H9 (cell line): Measurements from ENCODE around the gene NFE2. TPM values are rescaled to one million over a fixed set of nuclear protein-coding genes. Genes with fewer than 3 reads are reported as not detected.

Experiments used
- DNase-seq: peaks from one replicate; pipeline ENCODE4 v3.0.0-alpha.2; 2017
- H2AFZ ChIP-seq: one replicate; pipeline ENCODE4 v1.6.1; 2013; ENCODE audit warnings: mild to moderate bottlenecking, low read length, control low read depth, moderate library complexity
- H2AK5ac ChIP-seq: 2 replicates; pipeline ENCODE4 v1.6.1; 2013; ENCODE audit warnings: low read length, control low read depth, mixed read lengths; ENCODE audit not compliant: insufficient read length
- H2BK120ac ChIP-seq: one replicate; pipeline ENCODE4 v1.6.1; 2013; ENCODE audit warnings: low read depth, mild to moderate bottlenecking, low read length, control low read depth, inconsistent platforms; ENCODE audit not compliant: poor library complexity, severe bottlenecking
- H2BK12ac ChIP-seq: 2 replicates; pipeline ENCODE4 v1.6.1; 2013; ENCODE audit warnings: low read length, control low read depth, mixed read lengths, low read depth; ENCODE audit not compliant: insufficient read length
- H2BK15ac ChIP-seq: 2 replicates; pipeline ENCODE4 v1.6.1; 2013; ENCODE audit warnings: low read depth, low read length, control low read depth
- H2BK20ac ChIP-seq: one replicate; pipeline ENCODE4 v1.6.1; 2013; ENCODE audit warnings: low read depth, mild to moderate bottlenecking, low read length, control low read depth, inconsistent platforms; ENCODE audit not compliant: poor library complexity, severe bottlenecking
- H2BK5ac ChIP-seq: 2 replicates; pipeline ENCODE4 v1.6.1; 2013; ENCODE audit warnings: low read length, control low read depth, mixed read lengths; ENCODE audit not compliant: insufficient read length
- H3K14ac ChIP-seq: 2 replicates; pipeline ENCODE4 v1.6.1; 2013; ENCODE audit warnings: low read length, control low read depth; ENCODE audit not compliant: insufficient read depth
- H3K18ac ChIP-seq: 2 replicates; pipeline ENCODE4 v1.6.1; 2013; ENCODE audit warnings: low read depth, mild to moderate bottlenecking, mixed read lengths, low read length, control low read depth; ENCODE audit not compliant: insufficient read length
- H3K23ac ChIP-seq: 2 replicates; pipeline ENCODE4 v1.6.1; 2013; ENCODE audit warnings: low read length, control low read depth, mixed read lengths, low read depth; ENCODE audit not compliant: insufficient read length
- H3K23me2 ChIP-seq: 2 replicates; pipeline ENCODE4 v1.6.1; 2013; ENCODE audit warnings: low read depth, mild to moderate bottlenecking, mixed read lengths, low read length, control low read depth; ENCODE audit not compliant: insufficient read length, poor library complexity, severe bottlenecking
- H3K27ac ChIP-seq: 2 replicates; pipeline ENCODE4 v1.5.1; 2013; ENCODE audit warnings: low read length, control low read depth, mixed read lengths, low read depth; ENCODE audit not compliant: insufficient read length
- H3K27me3 ChIP-seq: 2 replicates; pipeline ENCODE4 v1.6.1; 2013; ENCODE audit warnings: low read length, control low read depth, inconsistent platforms; ENCODE audit not compliant: insufficient read depth
- H3K4ac ChIP-seq: 2 replicates; pipeline ENCODE4 v1.6.1; 2013; ENCODE audit warnings: low read depth, mild to moderate bottlenecking, control low read depth, inconsistent platforms, low read length, moderate library complexity
- H3K4me1 ChIP-seq: 2 replicates; pipeline ENCODE4 v1.6.1; 2013; ENCODE audit warnings: low read length, control low read depth, inconsistent platforms; ENCODE audit not compliant: insufficient read depth
- H3K4me2 ChIP-seq: 2 replicates; pipeline ENCODE4 v1.6.1; 2013; ENCODE audit warnings: low read length, control low read depth, mixed read lengths; ENCODE audit not compliant: insufficient read length, insufficient read depth
- H3K56ac ChIP-seq: 2 replicates; pipeline ENCODE4 v1.6.1; 2013; ENCODE audit warnings: low read depth, mild to moderate bottlenecking, mixed read lengths, low read length, control low read depth; ENCODE audit not compliant: insufficient read length
- H3K79me1 ChIP-seq: 2 replicates; pipeline ENCODE4 v1.6.1; 2013; ENCODE audit warnings: low read depth, mild to moderate bottlenecking, moderate library complexity, low read length, control low read depth, inconsistent platforms; ENCODE audit not compliant: insufficient read depth, poor library complexity, severe bottlenecking
- H3K79me2 ChIP-seq: 2 replicates; pipeline ENCODE4 v1.6.1; 2013; ENCODE audit warnings: low read length, control low read depth, inconsistent platforms; ENCODE audit not compliant: insufficient read depth
- H3K9ac ChIP-seq: 2 replicates; pipeline ENCODE4 v1.6.1; 2013; ENCODE audit warnings: low read length, control low read depth, mixed read lengths; ENCODE audit not compliant: insufficient read length; ENCODE audit errors: extremely low read depth
- H3K9me3 ChIP-seq: one replicate; pipeline ENCODE4 v1.6.1; 2013; ENCODE audit warnings: low read depth, low read length, inconsistent platforms; ENCODE audit not compliant: control insufficient read depth
- H3T11ph ChIP-seq: one replicate; pipeline ENCODE4 v1.6.1; 2013; ENCODE audit warnings: mild to moderate bottlenecking, low read length, control low read depth, inconsistent platforms
- H4K20me1 ChIP-seq: one replicate; pipeline ENCODE4 v1.6.1; 2013; ENCODE audit not compliant: control insufficient read depth, insufficient read length, insufficient read depth
- H4K5ac ChIP-seq: 2 replicates; pipeline ENCODE4 v1.6.1; 2013; ENCODE audit warnings: low read depth, mild to moderate bottlenecking, mixed read lengths, low read length, control low read depth; ENCODE audit not compliant: insufficient read length
- H4K8ac ChIP-seq: replicated peaks from 2 replicates; pipeline ENCODE4 v1.6.1; 2013; ENCODE audit warnings: low read length, control low read depth, mixed read lengths, low read depth; ENCODE audit not compliant: insufficient read length
- H4K91ac ChIP-seq: 2 replicates; pipeline ENCODE4 v1.6.1; 2013; ENCODE audit warnings: low read depth, mild to moderate bottlenecking, moderate library complexity, mixed read lengths, low read length, control low read depth; ENCODE audit not compliant: insufficient read length
- H3K27ac Mint-ChIP-seq, 3 experiments: 2 replicates in 2 of 3; 3 replicates in 1 of 3; pipeline ENCODE4 v1.8.0; 2020 to 2021; ENCODE audit warnings: mixed read lengths in 3 of 3, mild to moderate bottlenecking in 1 of 3, moderate library complexity in 1 of 3
- H3K27me3 Mint-ChIP-seq: 2 replicates; pipeline ENCODE4 v1.8.0; 2021; ENCODE audit warnings: low read depth, mild to moderate bottlenecking, moderate library complexity, mixed read lengths
- H3K36me3 Mint-ChIP-seq, 3 experiments: 2 replicates in 2 of 3; 3 replicates in 1 of 3; pipeline ENCODE4 v1.8.0; 2020 to 2021; ENCODE audit warnings: low read depth in 3 of 3, mixed read lengths in 3 of 3; ENCODE audit not compliant: insufficient read depth in 1 of 3
- H3K4me1 Mint-ChIP-seq, 2 experiments: 2 replicates each; pipeline ENCODE4 v1.8.0; 2020; ENCODE audit warnings: mixed read lengths in 2 of 2
- H3K4me3 Mint-ChIP-seq, 2 experiments: 2 replicates in 1 of 2; 3 replicates in 1 of 2; pipeline ENCODE4 v1.8.0; 2020 to 2021; ENCODE audit warnings: mild to moderate bottlenecking in 2 of 2, mixed read lengths in 2 of 2, moderate library complexity in 1 of 2
- H3K9me3 Mint-ChIP-seq, 2 experiments: 2 replicates in 1 of 2; 3 replicates in 1 of 2; pipeline ENCODE4 v1.8.0; 2020; ENCODE audit warnings: mild to moderate bottlenecking in 2 of 2, mixed read lengths in 2 of 2, moderate library complexity in 1 of 2
- CTCF ChIP-seq: fragments of 200-600 bp; sonication (generic); conservative IDR thresholded peaks from 3 replicates; pipeline ENCODE4 v1.8.0; 2021; ENCODE audit warnings: antibody characterized with exemption, mild to moderate bottlenecking
- WGBS: extraction: QIAGEN DNeasy Blood & Tissue Kit; methylation state at CpG from one replicate; pipeline ENCODE4 v1.1.7; 2013; ENCODE audit warnings: missing lambda C conversion rate, low lambda C conversion rate, mixed read lengths; ENCODE audit not compliant: insufficient read length; ENCODE audit errors: extremely low coverage; 5-methylcytosine and 5-hydroxymethylcytosine counted together
- total RNA-seq: library from RNA; stranded (reverse); gene quantifications from 2 replicates; pipeline ENCODE4 v1.2.1, GENCODE V29; 2021

The NFE2 gene
- total RNA-seq, 1 experiment from 2014 or later, result 1.2 TPM

GRCh38 chr12:54330442-54330841 is 29.6 kb upstream of the NFE2 start:
- Mint-ChIP-seq H3K36me3 (peaks cover 0 to 2% (median 0%) of the 10 kb centered on the region in 3 experiments; a peak in 2 of 7 replicates), H3K27me3 (no peaks in the 10 kb centered on the region), H3K27ac (no peak overlapping the region), H3K4me1 (peaks cover 19 to 24% of the 10 kb centered on the region in 2 experiments), H3K4me3 (no peak overlapping the region), H3K9me3 (no peaks in the 10 kb centered on the region)
- H3K79me2 ChIP-seq, result no peaks in the 10 kb centered on the region; the same call in 1 of the 2 replicates
- H3K9ac ChIP-seq, result no peak overlapping the region
- no peak overlapping the region for H3K18ac ChIP-seq
- H3K4ac ChIP-seq, result no peak overlapping the region
- no peak overlapping the region for H3K14ac ChIP-seq
- H3K79me1 ChIP-seq, result no peaks in the 10 kb centered on the region
- no peaks in the 10 kb centered on the region; the same call in 1 of the 2 replicates for H3K27me3 ChIP-seq
- H2BK12ac ChIP-seq, result no peak overlapping the region
- no peak overlapping the region for H3K27ac ChIP-seq
- no peaks in the 10 kb centered on the region for H3K9me3 ChIP-seq
- H4K20me1 ChIP-seq, result no peaks in the 10 kb centered on the region
- no peak overlapping the region for H2BK120ac ChIP-seq
- no peak overlapping the region for H3T11ph ChIP-seq
- H2BK20ac ChIP-seq, result no peak overlapping the region
- TF ChIP-seq CTCF, result no peak
- H4K5ac ChIP-seq, result no peak overlapping the region
- H3K23me2 ChIP-seq, result no peaks in the 10 kb centered on the region
- no peaks in the 10 kb centered on the region for H3K4me1 ChIP-seq
- H2BK5ac ChIP-seq, result no peak overlapping the region
- H2AFZ ChIP-seq, result no peak overlapping the region
- no peak overlapping the region for H2AK5ac ChIP-seq
- WGBS, result no CpG with 5 or more reads among the region's 3 CpGs
- no peak overlapping the region for H4K91ac ChIP-seq
- no peak overlapping the region for H3K23ac ChIP-seq
- no peak overlapping the region for H2BK15ac ChIP-seq
- DNase-seq, result no peak
- H3K56ac ChIP-seq, result no peak overlapping the region
- H4K8ac ChIP-seq, result no peak overlapping the region
- H3K4me2 ChIP-seq, result no peak overlapping the region
